Cardiac muscle cell (in vitro differentiated cells and primary cell): ENCODE results near the gene PSMD1. TPM values are rescaled to one million over a fixed set of nuclear protein-coding genes. Genes with fewer than 3 reads are reported as not detected.
A peak's percentile ranks its signal among the peaks of the same experiment; 100 is the strongest.

Experiments
- DNase-seq, 2 donors: peaks; one replicate each; pipeline versions ENCODE4 v3.0.0 to v3.0.0-alpha.2; 2010 to 2017; ENCODE audit warnings: low read depth in 1 of 2, low spot score in 1 of 2
- H3K27ac ChIP-seq: fragments of 200-600 bp; sonication (generic); 2 replicates; pipeline ENCODE4 v1.5.1; 2016
- H3K27me3 ChIP-seq: fragments of 200-600 bp; sonication (generic); 2 replicates; pipeline ENCODE4 v1.6.0; 2016; ENCODE audit warnings: control low read depth
- H3K36me3 ChIP-seq: fragments of 200-600 bp; sonication (generic); 2 replicates; pipeline ENCODE4 v1.5.1; 2016; ENCODE audit warnings: control low read depth
- H3K4me1 ChIP-seq: fragments of 200-600 bp; sonication (generic); 2 replicates; pipeline ENCODE4 v1.8.1; 2017; ENCODE audit warnings: low read depth, mild to moderate bottlenecking, mixed run types
- H3K4me3 ChIP-seq: fragments of 200-600 bp; sonication (generic); 2 replicates; pipeline ENCODE4 v1.5.1; 2016; ENCODE audit warnings: mild to moderate bottlenecking
- H3K9me3 ChIP-seq: fragments of 200-600 bp; sonication (generic); 2 replicates; pipeline ENCODE4 v1.5.1; 2017; ENCODE audit warnings: low read depth, mild to moderate bottlenecking, control low read depth
- CTCF ChIP-seq: IDR thresholded peaks from 2 replicates; pipeline ENCODE4 v1.5.1; 2012; ENCODE audit warnings: low read depth, mild to moderate bottlenecking, low read length
- polyA plus RNA-seq: library from polyadenylated mRNA; unstranded; fragments of >200 nt; fragmentation: Nextera tagmentation; extraction: Ambion mirVana; gene quantifications from 2 replicates; pipeline ENCODE4 v1.2.1, GENCODE V29; 2016
- total RNA-seq: library from RNA; depleted of rRNA; stranded (reverse); fragments of >200 nt; gene quantifications from 2 replicates; pipeline ENCODE4 v1.2.3, GENCODE V29; 2016

The PSMD1 gene
- total and polyA plus RNA-seq, 2 experiments from 2014 or later = 122 to 133 TPM

DNA sequence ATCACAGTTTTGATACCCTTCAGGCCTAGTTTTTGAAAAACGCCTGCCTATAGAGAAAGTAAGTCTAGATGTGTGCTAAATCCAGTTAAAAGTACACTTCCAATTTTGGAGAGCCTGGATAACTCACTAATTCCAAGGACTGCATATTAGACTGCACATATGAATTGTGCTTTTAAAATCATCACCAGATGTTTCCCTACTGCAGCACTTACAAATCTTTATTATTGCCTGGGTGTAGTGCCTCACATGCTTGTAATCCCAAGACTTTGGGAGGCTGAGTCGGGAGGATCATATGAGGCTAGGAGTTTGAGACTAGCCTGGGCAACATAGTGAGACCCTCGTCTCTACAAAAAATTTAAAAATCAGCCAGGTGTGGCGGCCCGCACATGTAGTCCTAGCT is 104.0 kb downstream of the PSMD1 start:
- no peak for TF ChIP-seq CTCF

GRCh38 chr2:231161252-231161839 is 104.7 kb downstream of the PSMD1 start:
- no peak overlapping the region for H3K27ac ChIP-seq
- DNase-seq = peak in 1 of 2 donors; percentile 6
- no peaks in the 10 kb centered on the region for H3K9me3 ChIP-seq
- no peaks in the 10 kb centered on the region for H3K27me3 ChIP-seq
- no peaks in the 10 kb centered on the region for H3K4me1 ChIP-seq
- TF ChIP-seq CTCF = no peak
- peaks cover 29% of the 10 kb centered on the region for H3K36me3 ChIP-seq
- H3K4me3 ChIP-seq = no peak overlapping the region

More for the DNA sequence above, 104.0 kb downstream of the PSMD1 start:
- no peak for DNase-seq
- Histone ChIP-seq H3K9me3 (no peaks in the 10 kb centered on the region), H3K36me3 (peaks cover 23% of the 10 kb centered on the region), H3K4me3 (no peak overlapping the region), H3K4me1 (no peaks in the 10 kb centered on the region), H3K27me3 (no peaks in the 10 kb centered on the region), H3K27ac (no peak overlapping the region)

- Histone ChIP-seq H3K27ac (no peak overlapping the region), H3K27me3 (no peaks in the 10 kb centered on the region), H3K4me1 (no peaks in the 10 kb centered on the region), H3K36me3 (peaks cover 32% of the 10 kb centered on the region), H3K9me3 (no peaks in the 10 kb centered on the region), H3K4me3 (no peak overlapping the region)
- TF ChIP-seq CTCF = no peak
- DNase-seq = peak in 1 of 2 donors; percentile 97
These were observed 105.2 kb downstream of the PSMD1 start for GRCh38 chr2:231161877-231162329.

- peaks cover 42% of the 10 kb centered on the region for H3K36me3 ChIP-seq
- no peak overlapping the region for H3K27ac ChIP-seq
- no peak for TF ChIP-seq CTCF
- DNase-seq = no peak
- H3K27me3 ChIP-seq = no peaks in the 10 kb centered on the region
- no peaks in the 10 kb centered on the region for H3K4me1 ChIP-seq
- no peak overlapping the region for H3K4me3 ChIP-seq
- H3K9me3 ChIP-seq = no peaks in the 10 kb centered on the region
These were observed 106.3 kb downstream of the PSMD1 start for GRCh38 chr2:231163011-231163410.

- H3K27me3 ChIP-seq = no peaks in the 10 kb centered on the region
- TF ChIP-seq CTCF = no peak
- no peaks in the 10 kb centered on the region for H3K9me3 ChIP-seq
- H3K27ac ChIP-seq = no peak overlapping the region
- DNase-seq = no peak
- peaks cover 42% of the 10 kb centered on the region for H3K36me3 ChIP-seq
- no peak overlapping the region for H3K4me3 ChIP-seq
- no peaks in the 10 kb centered on the region for H3K4me1 ChIP-seq
These were observed 106.9 kb downstream of the PSMD1 start for GRCh38 chr2:231163414-231164095.
